Sciatic nerve (tissue), 2 donors: Measurements from ENCODE around the gene KRTAP10-7. TPM values are rescaled to one million over a fixed set of nuclear protein-coding genes. Genes with fewer than 3 reads are reported as not detected.
"Not testable (repeated sequence)": the region's sequence is repeated elsewhere in the genome, so short reads cannot be mapped to it uniquely, and the experiment has no call there.

Experiments
- ATAC-seq: fragments of 200-7000 bp; cut with Tn5 transposase; one replicate; pipeline ENCODE4 v1.9.1; 2020; ENCODE audit warnings: mild to moderate bottlenecking, moderate library complexity
- DNase-seq: peaks from one replicate; pipeline ENCODE4 v3.0.0-alpha.2; 2020; ENCODE audit warnings: low spot score
- intact Hi-C: fragments of 100-400 bp; cut with DNase I; formaldehyde crosslinking; loops from one replicate; pipeline ENCODE4 v1.14.2; 2022
- total RNA-seq: library from RNA; stranded (reverse); fragmentation: NEBNext Ultra II Directional; extraction: Animal tissue kit (Norgen Biotek cat#: 25700); gene quantifications from one replicate; pipeline ENCODE4 v1.2.1, GENCODE V29; 2021
- donor health status: DM: no; HTN: no; CAD: no.
- donor health status: DM: no; HTN: no; CAD: no.

KRTAP10-7 gene
- total RNA-seq, 1 donor from 2014 or later: not detected

- no peak for ATAC-seq
- intact Hi-C loops: no loop called here
- DNase-seq: no peak
Measured at GRCh38 chr21:44602463-44602850, 2.1 kb downstream of the KRTAP10-7 start.

GRCh38 chr21:44603109-44603875 lies 2.9 kb downstream of the KRTAP10-7 start:
- ATAC-seq (no peak), DNase-seq (no peak)
- intact Hi-C loops: no loop called here

GRCh38 chr21:44603911-44604310 lies 3.5 kb downstream of the KRTAP10-7 start:
- ATAC-seq (no peak), DNase-seq (no peak)
- intact Hi-C loops: no loop called here

GRCh38 chr21:44606495-44606894 lies 6.1 kb downstream of the KRTAP10-7 start:
- intact Hi-C loops: no loop called here
- ATAC-seq (no peak), DNase-seq (no peak)

GRCh38 chr21:44609193-44609592 lies 8.8 kb downstream of the KRTAP10-7 start:
- DNase-seq (no peak), ATAC-seq (no peak)
- intact Hi-C loops: no loop called here

- DNase-seq, ATAC-seq, intact Hi-C loops: not testable (repeated sequence)
Measured at GRCh38 chr21:44610157-44610843, 9.9 kb downstream of the KRTAP10-7 start.

- ATAC-seq: no peak
- intact Hi-C loops: no loop called here
- no peak for DNase-seq
Measured at GRCh38 chr21:44611551-44611950, 11.2 kb downstream of the KRTAP10-7 start.

GRCh38 chr21:44612029-44612486 lies 11.7 kb downstream of the KRTAP10-7 start, which contains the start of gene KRTAP10-8:
KRTAP10-8 (plus strand) TSS chr21:44612079; CDS start chr21:44612101, 22 bp downstream.
- no peak for DNase-seq
- intact Hi-C loops: no loop called here

GRCh38 chr21:44612669-44613229 lies 12.4 kb downstream of the KRTAP10-7 start:
- DNase-seq: no peak

More at GRCh38 chr21:44612029-44612486, 11.7 kb downstream of the KRTAP10-7 start, which contains the start of gene KRTAP10-8:
- ATAC-seq: no peak

GRCh38 chr21:44613386-44614155 lies 13.2 kb downstream of the KRTAP10-7 start:
- DNase-seq (no peak), ATAC-seq (no peak)
- intact Hi-C loops: no loop called here

More at GRCh38 chr21:44612669-44613229, 12.4 kb downstream of the KRTAP10-7 start:
- ATAC-seq: no peak
- intact Hi-C loops: no loop called here

GRCh38 chr21:44614161-44614631 lies 13.8 kb downstream of the KRTAP10-7 start:
- DNase-seq (no peak), ATAC-seq (no peak)
- intact Hi-C loops: no loop called here

GRCh38 chr21:44614961-44615391 lies 14.6 kb downstream of the KRTAP10-7 start:
- intact Hi-C loops: no loop called here
- no peak for ATAC-seq
- no peak for DNase-seq

GRCh38 chr21:44615466-44615865 lies 15.1 kb downstream of the KRTAP10-7 start:
- intact Hi-C loops: no loop called here
- DNase-seq: no peak
- ATAC-seq: no peak

- ATAC-seq: no peak
- intact Hi-C loops: no loop called here
- DNase-seq: no peak
Measured at GRCh38 chr21:44615911-44616590, 15.7 kb downstream of the KRTAP10-7 start.

GRCh38 chr21:44616591-44616926 lies 16.2 kb downstream of the KRTAP10-7 start:
- DNase-seq (no peak), ATAC-seq (no peak)
- intact Hi-C loops: no loop called here

GRCh38 chr21:44617071-44617501 lies 16.7 kb downstream of the KRTAP10-7 start:
- ATAC-seq: no peak
- intact Hi-C loops: no loop called here
- no peak for DNase-seq

GRCh38 chr21:44618504-44618903 lies 18.1 kb downstream of the KRTAP10-7 start:
- ATAC-seq (peak; percentile 72), DNase-seq (no peak)
- intact Hi-C loops: no loop called here

GRCh38 chr21:44618909-44619308 lies 18.5 kb downstream of the KRTAP10-7 start:
- ATAC-seq: no peak
- no peak for DNase-seq
- intact Hi-C loops: no loop called here
